ENCODE data around the gene ARAP3. TPM values are rescaled to one million over a fixed set of nuclear protein-coding genes. Genes with fewer than 3 reads are reported as not detected.

The ARAP3 gene
- total RNA-seq, 1 donor from 2014 or later = 42.4 TPM

DNA sequence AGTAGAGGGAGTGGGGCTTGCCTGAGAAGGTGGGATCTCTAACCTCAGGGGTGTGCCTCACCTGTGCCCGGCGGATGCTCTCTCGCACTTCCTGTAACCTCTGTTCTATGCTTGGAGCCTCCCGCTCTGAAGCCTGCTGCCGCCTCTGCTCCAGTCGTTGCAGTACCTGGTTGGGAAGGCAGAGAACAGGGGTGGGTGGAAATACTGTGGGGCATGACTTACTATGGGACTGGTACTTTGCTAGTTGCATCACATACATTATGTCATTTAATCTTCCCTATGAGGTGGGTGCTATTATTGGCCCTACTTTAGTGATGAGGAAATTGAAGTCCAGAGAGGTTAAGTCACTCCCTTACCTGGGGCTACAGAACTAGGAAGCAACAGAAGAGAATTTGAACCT is 36.0 kb downstream of the ARAP3 start:
- Histone ChIP-seq H3K4me1 (no peaks in the 10 kb centered on the region), H3K27ac (no peak overlapping the region), H3K27me3 (no peaks in the 10 kb centered on the region), H3K4me3 (no peak overlapping the region), H3K9me3 (no peaks in the 10 kb centered on the region), H3K36me3 (peaks cover 27% of the 10 kb centered on the region)
- peak; percentile 46 for DNase-seq
- ATAC-seq = no peak
- TF ChIP-seq, protein P1, sequence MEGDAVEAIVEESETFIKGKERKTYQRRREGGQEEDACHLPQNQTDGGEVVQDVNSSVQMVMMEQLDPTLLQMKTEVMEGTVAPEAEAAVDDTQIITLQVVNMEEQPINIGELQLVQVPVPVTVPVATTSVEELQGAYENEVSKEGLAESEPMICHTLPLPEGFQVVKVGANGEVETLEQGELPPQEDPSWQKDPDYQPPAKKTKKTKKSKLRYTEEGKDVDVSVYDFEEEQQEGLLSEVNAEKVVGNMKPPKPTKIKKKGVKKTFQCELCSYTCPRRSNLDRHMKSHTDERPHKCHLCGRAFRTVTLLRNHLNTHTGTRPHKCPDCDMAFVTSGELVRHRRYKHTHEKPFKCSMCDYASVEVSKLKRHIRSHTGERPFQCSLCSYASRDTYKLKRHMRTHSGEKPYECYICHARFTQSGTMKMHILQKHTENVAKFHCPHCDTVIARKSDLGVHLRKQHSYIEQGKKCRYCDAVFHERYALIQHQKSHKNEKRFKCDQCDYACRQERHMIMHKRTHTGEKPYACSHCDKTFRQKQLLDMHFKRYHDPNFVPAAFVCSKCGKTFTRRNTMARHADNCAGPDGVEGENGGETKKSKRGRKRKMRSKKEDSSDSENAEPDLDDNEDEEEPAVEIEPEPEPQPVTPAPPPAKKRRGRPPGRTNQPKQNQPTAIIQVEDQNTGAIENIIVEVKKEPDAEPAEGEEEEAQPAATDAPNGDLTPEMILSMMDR (IDR thresholded peaks at IDR 0.05) = no peak
- intact Hi-C loops (cut with DNase I) = no loop called here

DNA sequence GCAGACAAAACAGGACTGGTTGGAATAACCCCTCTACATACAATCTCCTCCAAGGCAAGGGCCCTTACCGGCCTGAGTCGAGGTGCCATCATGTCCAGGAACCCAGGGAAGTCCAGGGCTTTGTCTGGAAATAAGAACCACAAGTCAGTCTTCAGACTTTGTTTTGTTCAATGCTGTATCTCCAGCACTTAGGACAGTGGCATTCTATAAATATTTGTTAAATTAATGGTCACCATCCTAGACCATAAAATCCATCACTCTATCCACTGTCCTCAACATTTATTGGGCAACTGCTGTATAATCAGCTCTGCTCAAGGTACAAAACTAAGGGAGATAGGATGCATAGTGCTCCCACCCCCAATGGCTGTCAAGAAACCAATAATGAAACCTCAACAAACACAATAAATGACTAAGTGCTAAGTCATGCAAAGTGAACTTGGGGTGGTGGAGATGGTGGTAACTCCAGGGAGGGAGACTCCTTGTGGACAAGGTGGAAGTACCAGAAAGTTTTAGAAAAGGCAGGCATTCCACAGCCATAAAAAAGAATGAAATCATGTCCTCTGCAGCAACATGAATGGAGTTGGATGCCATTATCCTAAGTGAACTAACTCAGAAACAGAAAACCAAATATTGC is 40.3 kb downstream of the ARAP3 start:
- TF ChIP-seq, protein P1 (IDR thresholded peaks at IDR 0.05) = no peak
- no peaks in the 10 kb centered on the region for H3K27me3 ChIP-seq
- peaks cover 6% of the 10 kb centered on the region for H3K4me1 ChIP-seq
- intact Hi-C loops (cut with DNase I) = no loop called here
- DNase-seq = no peak
- no peak overlapping the region for H3K27ac ChIP-seq
- H3K4me3 ChIP-seq = no peak overlapping the region
- peaks cover 22% of the 10 kb centered on the region for H3K36me3 ChIP-seq
- no peak for ATAC-seq
- H3K9me3 ChIP-seq = no peaks in the 10 kb centered on the region

DNA sequence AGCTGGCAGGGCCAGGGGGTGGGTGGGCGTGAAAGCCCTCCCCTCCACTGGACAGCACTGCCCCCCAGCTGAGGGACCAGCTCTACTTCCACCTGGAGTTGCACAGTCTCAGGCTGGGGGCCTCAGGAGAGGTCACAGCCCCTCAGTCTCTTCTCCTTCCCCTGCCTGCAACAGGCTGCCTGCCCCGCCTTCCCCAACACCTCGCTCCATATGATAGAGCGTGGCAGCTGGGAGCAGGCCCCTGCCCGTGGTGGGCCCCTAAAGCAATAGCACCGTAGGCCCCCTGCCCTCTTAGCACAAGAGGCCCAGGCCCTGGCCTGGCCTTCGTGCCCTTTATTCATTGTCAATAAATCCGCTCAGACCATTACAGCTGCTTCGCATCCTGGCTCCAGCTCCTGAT is 41.3 kb downstream of the ARAP3 start:
- H3K36me3 ChIP-seq = peaks cover 12% of the 10 kb centered on the region
- DNase-seq (no peak), ATAC-seq (no peak)
- H3K9me3 ChIP-seq = no peaks in the 10 kb centered on the region
- no peak overlapping the region for H3K27ac ChIP-seq
- intact Hi-C loops (cut with DNase I) = no loop called here
- TF ChIP-seq, protein P1 (IDR thresholded peaks at IDR 0.05) = no peak
- H3K4me1 ChIP-seq = peaks cover 11% of the 10 kb centered on the region
- H3K27me3 ChIP-seq = no peaks in the 10 kb centered on the region
- H3K4me3 ChIP-seq = no peak overlapping the region

DNA sequence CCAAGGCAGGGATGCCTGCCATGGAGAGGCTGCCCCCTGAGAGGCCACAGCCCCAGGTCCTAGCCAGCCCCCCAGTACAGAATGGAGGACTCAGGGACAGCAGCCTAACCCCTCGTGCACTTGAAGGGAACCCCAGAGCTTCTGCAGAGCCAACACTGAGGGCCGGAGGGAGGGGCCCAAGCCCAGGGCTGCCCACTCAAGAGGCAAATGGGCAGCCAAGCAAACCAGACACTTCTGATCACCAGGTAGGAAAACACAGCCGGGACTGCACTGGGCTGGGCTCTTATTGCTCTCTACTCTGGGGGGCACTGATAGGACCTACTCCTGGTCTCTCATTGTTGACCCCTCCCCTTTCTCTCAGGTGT is 42.0 kb downstream of the ARAP3 start:
- ATAC-seq (no peak), DNase-seq (no peak)
- H3K36me3 ChIP-seq = peaks cover 12% of the 10 kb centered on the region
- H3K4me3 ChIP-seq = no peak overlapping the region
- intact Hi-C loops (cut with DNase I) = no loop called here
- H3K4me1 ChIP-seq = peaks cover 14% of the 10 kb centered on the region
- no peaks in the 10 kb centered on the region for H3K9me3 ChIP-seq
- no peaks in the 10 kb centered on the region for H3K27me3 ChIP-seq
- TF ChIP-seq, protein P1 (IDR thresholded peaks at IDR 0.05) = no peak
- H3K27ac ChIP-seq = no peak overlapping the region

DNA sequence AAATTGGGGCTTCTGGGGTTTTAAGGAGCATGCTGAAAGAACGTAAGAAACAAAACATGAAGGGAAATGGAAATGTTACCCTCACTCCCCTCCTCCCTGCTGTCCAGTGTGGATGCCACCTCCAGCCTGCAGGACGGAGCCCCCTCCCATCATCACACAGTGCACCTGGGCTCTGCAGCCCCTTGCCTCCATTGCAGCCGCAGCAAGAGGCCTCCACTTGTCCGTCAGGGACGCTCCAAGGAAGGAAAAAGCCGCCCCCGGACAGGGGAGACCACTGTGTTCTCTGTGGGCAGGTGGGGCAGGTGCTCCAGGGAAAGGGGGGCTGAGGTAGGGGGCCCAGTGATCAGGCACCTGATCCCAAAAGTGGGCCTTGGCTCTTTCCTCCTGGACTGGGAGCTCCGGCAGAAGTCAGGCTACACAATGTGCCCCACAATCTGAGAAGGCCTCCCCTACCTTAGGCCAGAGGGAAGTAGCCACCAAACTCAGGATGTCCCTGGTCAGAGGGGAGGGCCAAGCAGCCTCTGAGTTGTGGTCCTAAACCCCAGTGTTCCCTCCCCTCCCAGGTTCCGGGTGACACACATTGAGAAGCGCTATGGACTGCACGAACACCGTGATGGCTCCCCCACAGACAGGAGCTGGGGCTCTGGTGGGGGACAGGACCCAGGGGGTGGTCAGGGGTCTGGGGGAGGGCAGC is 42.5 kb downstream of the ARAP3 start:
- no peaks in the 10 kb centered on the region for H3K9me3 ChIP-seq
- no peak for DNase-seq
- no peak for ATAC-seq
- H3K36me3 ChIP-seq = peaks cover 9% of the 10 kb centered on the region
- no peak overlapping the region for H3K27ac ChIP-seq
- H3K4me3 ChIP-seq = no peak overlapping the region
- H3K27me3 ChIP-seq = no peaks in the 10 kb centered on the region
- H3K4me1 ChIP-seq = peaks cover 16% of the 10 kb centered on the region
- intact Hi-C loops (cut with DNase I) = no loop called here
- TF ChIP-seq, protein P1 (IDR thresholded peaks at IDR 0.05) = no peak
